Suprapubic skin (tissue), 4 donors: ENCODE results near the gene SPIRE1. TPM values are rescaled to one million over a fixed set of nuclear protein-coding genes. Genes with fewer than 3 reads are reported as not detected.

ENCODE experiments used
- DNase-seq, 2 donors: peaks; one replicate each; pipeline ENCODE4 v3.0.0-alpha.2; 2019; ENCODE audit warnings: low spot score in 2 of 2
- H3K27ac ChIP-seq: fragments of 200-600 bp; sonication (generic); one replicate; pipeline ENCODE4 v1.5.1; 2019
- H3K27me3 ChIP-seq: fragments of 200-600 bp; sonication (generic); one replicate; pipeline ENCODE4 v1.5.1; 2019
- H3K36me3 ChIP-seq: fragments of 200-600 bp; sonication (generic); one replicate; pipeline ENCODE4 v1.5.1; 2019
- H3K4me1 ChIP-seq: fragments of 200-600 bp; sonication (generic); one replicate; pipeline ENCODE4 v1.5.1; 2019
- H3K4me3 ChIP-seq: fragments of 200-600 bp; sonication (generic); one replicate; pipeline ENCODE4 v1.5.1; 2019; ENCODE audit warnings: mild to moderate bottlenecking
- H3K9me3 ChIP-seq: fragments of 200-600 bp; sonication (generic); one replicate; pipeline ENCODE4 v1.5.1; 2019
- CTCF ChIP-seq, 2 donors: fragments of 200-600 bp in 1 of 2; fragments of 450-650 bp in 1 of 2; sonication (generic) in 1 of 2; IDR thresholded peaks; one replicate each; pipeline ENCODE4 v1.5.1; 2016 to 2019; ENCODE audit warnings: antibody characterized with exemption in 2 of 2, mild to moderate bottlenecking in 1 of 2, moderate library complexity in 1 of 2
- EP300 ChIP-seq: sonication (generic); formaldehyde crosslinking; IDR thresholded peaks from one replicate; pipeline ENCODE4 v1.6.1; 2017; ENCODE audit warnings: antibody characterized with exemption
- POLR2A ChIP-seq, 2 donors: fragments of 450-650 bp; IDR thresholded peaks; one replicate each; pipeline ENCODE4 v1.6.1; 2017; ENCODE audit warnings: antibody characterized with exemption in 2 of 2, mild to moderate bottlenecking in 2 of 2, moderate library complexity in 2 of 2
- POLR2AphosphoS5 ChIP-seq, 3 donors: sonication (generic); formaldehyde crosslinking; IDR thresholded peaks; one replicate each; pipeline ENCODE4 v1.6.1; 2017; ENCODE audit warnings: antibody characterized with exemption in 3 of 3
- WGBS: methylation state at CpG from one replicate; pipeline ENCODE4 v1.1.5; 2018; 5-methylcytosine and 5-hydroxymethylcytosine counted together
- total RNA-seq, 4 donors: library from RNA; depleted of rRNA; stranded (reverse); fragments of >200 nt; gene quantifications; one replicate each; pipeline ENCODE4 v1.1.0, GENCODE V29; 2016

SPIRE1 gene
- total RNA-seq, 4 donors from 2014 or later, result 21.7 to 42.8 (median 25.2) TPM

- TF ChIP-seq EP300, result no peak
- TF ChIP-seq POLR2AphosphoS5 (IDR thresholded peaks at IDR 0.05), result no peak
- no peak for TF ChIP-seq POLR2A (IDR thresholded peaks at IDR 0.05)
- TF ChIP-seq CTCF (IDR thresholded peaks at IDR 0.05), result no peak
- Histone ChIP-seq H3K36me3 (no peaks in the 10 kb centered on the region), H3K27ac (no peak overlapping the region), H3K4me3 (no peak overlapping the region), H3K9me3 (no peaks in the 10 kb centered on the region), H3K4me1 (peaks cover 5% of the 10 kb centered on the region), H3K27me3 (no peaks in the 10 kb centered on the region)
- DNase-seq, result no peak
- WGBS, result 71% methylated on average over 2 of the region's 2 CpGs
Observed at GRCh38 chr18:12515550-12515949, 142.4 kb downstream of the SPIRE1 start.

- no peak for DNase-seq
- Histone ChIP-seq H3K27ac (no peak overlapping the region), H3K4me1 (no peaks in the 10 kb centered on the region), H3K9me3 (no peaks in the 10 kb centered on the region), H3K4me3 (no peak overlapping the region), H3K36me3 (peaks cover 9% of the 10 kb centered on the region), H3K27me3 (no peaks in the 10 kb centered on the region)
- TF ChIP-seq POLR2A (IDR thresholded peaks at IDR 0.05), result no peak
- WGBS, result 94% methylated on average over 5 of the region's 5 CpGs
Observed at GRCh38 chr18:12507007-12507406, 150.9 kb downstream of the SPIRE1 start.

GRCh38 chr18:12500986-12501385 lies 156.9 kb downstream of the SPIRE1 start:
- Histone ChIP-seq H3K9me3 (no peaks in the 10 kb centered on the region), H3K4me3 (no peak overlapping the region), H3K4me1 (no peaks in the 10 kb centered on the region), H3K36me3 (peaks cover 5% of the 10 kb centered on the region), H3K27ac (no peak overlapping the region), H3K27me3 (no peaks in the 10 kb centered on the region)
- 98% methylated on average over 6 of the region's 6 CpGs for WGBS
- DNase-seq, result no peak
- no peak for TF ChIP-seq POLR2A (IDR thresholded peaks at IDR 0.05)

GRCh38 chr18:12497839-12498238 lies 160.1 kb downstream of the SPIRE1 start:
- 94% methylated on average over 3 of the region's 3 CpGs for WGBS
- Histone ChIP-seq H3K4me3 (no peak overlapping the region), H3K27ac (no peak overlapping the region), H3K27me3 (no peaks in the 10 kb centered on the region), H3K4me1 (no peaks in the 10 kb centered on the region), H3K36me3 (peaks cover 14% of the 10 kb centered on the region), H3K9me3 (no peaks in the 10 kb centered on the region)
- DNase-seq, result no peak
- TF ChIP-seq EP300 (no peak), POLR2A (IDR thresholded peaks at IDR 0.05) (no peak)

GRCh38 chr18:12497296-12497695 lies 160.6 kb downstream of the SPIRE1 start:
- TF ChIP-seq EP300 (no peak), POLR2AphosphoS5 (IDR thresholded peaks at IDR 0.05) (no peak), POLR2A (IDR thresholded peaks at IDR 0.05) (no peak), CTCF (IDR thresholded peaks at IDR 0.05) (no peak)
- Histone ChIP-seq H3K36me3 (peaks cover 18% of the 10 kb centered on the region), H3K9me3 (no peaks in the 10 kb centered on the region), H3K27ac (no peak overlapping the region), H3K4me1 (no peaks in the 10 kb centered on the region), H3K27me3 (no peaks in the 10 kb centered on the region), H3K4me3 (no peak overlapping the region)
- DNase-seq, result no peak
- WGBS, result 91% methylated on average over 2 of the region's 2 CpGs

GRCh38 chr18:12492907-12493306 lies 165.0 kb downstream of the SPIRE1 start:
- Histone ChIP-seq H3K4me1 (no peaks in the 10 kb centered on the region), H3K9me3 (peaks cover 4% of the 10 kb centered on the region), H3K36me3 (peaks cover 27% of the 10 kb centered on the region), H3K4me3 (no peak overlapping the region), H3K27me3 (no peaks in the 10 kb centered on the region), H3K27ac (no peak overlapping the region)
- TF ChIP-seq POLR2A (IDR thresholded peaks at IDR 0.05), result no peak
- TF ChIP-seq EP300, result no peak
- TF ChIP-seq CTCF (IDR thresholded peaks at IDR 0.05), result no peak
- TF ChIP-seq POLR2AphosphoS5 (IDR thresholded peaks at IDR 0.05), result no peak
- WGBS, result 95% methylated on average over 5 of the region's 5 CpGs
- DNase-seq, result no peak
